Nucleus accumbens (tissue), 56 donors: Measurements from ENCODE around the gene ZNF234.
"Not testable (repeated sequence)": the region's sequence is repeated elsewhere in the genome, so short reads cannot be mapped to it uniquely, and the experiment has no call there.

ENCODE experiments used
- DNase-seq, 56 donors: peaks; one replicate each; lab custom pipeline; 2025; lab: John Stamatoyannopoulos, UW

The ZNF234 gene

GRCh38 chr19:44176590-44176989 lies 35.2 kb downstream of the ZNF234 start:
- DNase-seq = no peak

DNA sequence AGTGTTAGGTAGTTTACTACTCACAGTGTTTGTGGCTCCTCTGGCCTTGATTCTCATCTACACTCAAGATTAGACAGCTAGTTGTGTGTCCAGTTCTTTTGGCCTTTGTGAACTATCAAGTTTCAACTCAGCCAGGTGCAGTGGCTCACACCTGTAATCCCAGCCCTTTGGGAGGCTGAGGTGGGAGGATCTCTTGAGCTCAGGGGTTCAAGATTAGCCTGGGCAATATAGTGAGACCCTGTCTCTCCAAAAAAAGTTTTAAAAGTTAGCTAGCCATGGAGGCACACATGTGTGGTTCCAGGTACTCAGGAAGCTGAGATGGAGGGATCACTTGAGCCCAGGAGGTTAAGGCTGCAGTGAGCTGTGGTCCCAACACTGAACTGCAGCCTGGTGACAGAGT lies 39.6 kb downstream of the ZNF234 start:
- no peak for DNase-seq

DNA sequence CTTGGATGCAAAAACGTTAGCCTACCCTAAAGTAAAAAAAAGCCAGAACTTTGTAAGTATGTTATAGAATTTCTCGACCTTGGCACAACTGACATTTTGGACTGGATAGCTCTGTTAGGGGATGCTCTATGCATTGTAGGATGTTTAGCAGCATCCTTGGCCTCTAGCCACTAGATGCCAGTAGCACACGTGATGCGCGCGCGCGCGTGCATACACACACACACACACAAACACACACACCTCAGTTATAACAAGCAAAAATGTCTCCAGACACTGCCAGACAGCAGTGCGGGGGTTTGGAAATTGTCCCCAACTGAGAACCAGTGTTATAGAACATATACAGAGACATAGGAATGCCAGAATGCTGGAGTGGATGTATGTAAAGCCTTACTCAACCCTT lies 40.8 kb downstream of the ZNF234 start:
- DNase-seq = no peak

GRCh38 chr19:44190020-44190419 lies 48.7 kb downstream of the ZNF234 start:
- DNase-seq = no peak

GRCh38 chr19:44192127-44192526 lies 50.8 kb downstream of the ZNF234 start:
- DNase-seq = no peak

- no peak for DNase-seq
Observed at GRCh38 chr19:44196772-44197171, 55.4 kb downstream of the ZNF234 start.

DNA sequence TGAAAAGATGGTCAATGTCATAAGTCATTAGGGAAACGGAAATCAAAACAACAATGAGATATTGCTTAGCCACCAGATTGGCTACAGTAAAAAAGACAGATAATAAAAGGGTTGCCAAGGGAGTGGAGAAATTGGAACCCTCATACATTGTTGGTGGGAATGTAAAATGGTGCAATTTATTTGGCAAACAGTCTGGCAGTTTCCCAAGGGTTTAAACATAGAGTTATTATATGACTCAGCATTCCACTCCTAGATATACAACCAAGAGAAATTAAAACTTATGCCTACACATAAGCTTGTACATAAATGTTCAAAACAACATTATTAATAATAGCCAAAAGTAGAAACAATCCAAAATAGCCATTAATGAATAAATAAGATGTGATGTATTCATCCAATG lies 61.1 kb downstream of the ZNF234 start:
- DNase-seq = no peak

- no peak for DNase-seq
Observed at GRCh38 chr19:44202974-44203373, 61.6 kb downstream of the ZNF234 start.

- not testable (repeated sequence) for DNase-seq
Observed at GRCh38 chr19:44203877-44204276, 62.5 kb downstream of the ZNF234 start.

- DNase-seq = no peak
Observed at GRCh38 chr19:44204772-44205171, 63.4 kb downstream of the ZNF234 start.

DNA sequence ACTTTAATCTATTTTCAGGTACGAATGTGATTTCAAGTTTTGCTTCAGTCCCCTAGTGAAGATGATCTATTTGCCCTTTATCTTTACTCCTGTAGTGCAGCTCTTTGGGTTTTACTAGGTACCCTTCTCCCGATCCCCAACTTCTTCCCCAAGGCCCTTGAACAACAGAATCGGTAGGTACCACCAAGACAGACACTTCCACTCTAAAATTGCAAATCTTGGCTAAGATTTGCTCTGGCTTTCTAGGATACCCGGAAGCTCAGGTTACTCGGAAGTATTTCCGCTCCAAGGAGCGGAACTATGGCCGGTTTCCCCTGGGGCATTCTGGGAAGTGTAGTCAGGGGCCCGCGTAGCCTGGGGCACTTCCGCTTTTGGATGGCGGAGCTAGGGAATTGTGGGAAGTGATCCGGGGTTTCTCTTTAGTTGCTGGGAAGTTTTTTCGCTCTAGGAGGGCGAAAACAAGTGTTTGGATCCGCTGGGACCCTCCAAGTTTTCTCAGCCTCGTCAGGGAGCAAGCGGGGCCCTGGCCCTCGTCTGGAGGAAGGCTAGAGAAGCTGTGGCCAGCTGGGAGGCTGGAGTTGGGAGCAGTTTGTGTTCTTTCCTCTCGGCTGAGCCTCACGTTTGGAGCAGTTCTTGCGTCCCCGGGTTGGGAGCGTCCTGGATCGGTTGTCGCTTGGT lies 65.9 kb downstream of the ZNF234 start:
- DNase-seq = peak in 55 of 56 donors; percentile 22 to 94 (median 84)
